NB4 (cell line): ENCODE measurements around the gene ZIC5.
"Not testable (repeated sequence)": the region's sequence is repeated elsewhere in the genome, so short reads cannot be mapped to it uniquely, and the experiment has no call there.

Experiments used
- DNase-seq: peaks from one replicate; pipeline ENCODE4 v3.0.0; 2010; ENCODE audit warnings: low read depth
- H3K4me3 ChIP-seq: one replicate; pipeline ENCODE4 v1.5.1; 2011; ENCODE audit warnings: mild to moderate bottlenecking, low read depth, low read length, moderate library complexity
- MYC ChIP-seq: IDR thresholded peaks from 2 replicates; pipeline ENCODE4 v1.6.1; 2011; ENCODE audit warnings: low read depth, low read length
- POLR2A ChIP-seq: IDR thresholded peaks from 2 replicates; pipeline ENCODE4 v1.6.1; 2011; ENCODE audit warnings: mild to moderate bottlenecking; ENCODE audit not compliant: insufficient read length; ENCODE audit errors: extremely low read depth
- TF ChIP-seq, protein P1 (sequence below): IDR thresholded peaks from 2 replicates; pipeline ENCODE4 v1.6.1; 2011; ENCODE audit warnings: low read depth, low read length
- TF ChIP-seq, protein P2 (sequence below): IDR thresholded peaks from one replicate; pipeline ENCODE4 v1.5.1; 2012; ENCODE audit warnings: low read depth, low read length

The ZIC5 gene

DNA sequence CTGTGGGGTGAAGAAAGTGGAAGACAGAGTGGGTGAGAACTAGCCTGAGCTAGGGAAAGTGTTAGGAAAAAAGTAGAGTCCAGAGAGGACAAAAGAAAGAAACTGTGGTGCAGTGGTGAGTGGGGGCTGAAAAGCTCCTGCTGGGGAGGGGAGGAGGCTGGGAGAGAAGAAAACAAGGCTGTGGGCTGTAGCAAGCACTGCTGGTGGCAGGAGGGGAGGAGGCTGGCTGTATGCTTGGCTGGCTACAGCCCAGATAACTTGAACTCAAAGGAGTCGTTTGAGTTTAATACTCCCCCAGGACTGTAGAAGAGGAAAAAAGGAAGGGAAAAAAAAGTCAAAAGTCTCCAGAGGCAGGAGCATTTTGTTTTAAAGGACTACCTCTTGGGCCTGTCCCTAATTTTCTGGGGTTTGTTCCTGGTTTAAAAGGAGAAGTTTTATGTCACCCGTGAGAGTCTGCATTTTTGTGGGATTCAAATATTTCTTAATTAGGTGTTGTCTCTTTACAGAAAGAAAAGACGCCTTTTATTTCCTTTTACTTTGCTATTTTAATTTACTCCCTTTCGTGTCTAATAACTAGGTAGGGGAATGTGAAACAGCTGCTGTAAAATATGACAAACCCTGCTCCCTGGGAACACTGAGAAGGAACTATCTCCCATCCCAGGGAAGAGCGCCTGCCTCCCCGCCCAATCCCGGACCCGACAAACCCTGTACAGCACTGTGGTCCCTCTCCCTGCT lies 21.7 kb downstream of the ZIC5 start:
- TF ChIP-seq, protein P1, sequence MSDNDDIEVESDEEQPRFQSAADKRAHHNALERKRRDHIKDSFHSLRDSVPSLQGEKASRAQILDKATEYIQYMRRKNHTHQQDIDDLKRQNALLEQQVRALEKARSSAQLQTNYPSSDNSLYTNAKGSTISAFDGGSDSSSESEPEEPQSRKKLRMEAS = no peak
- TF ChIP-seq, protein P2, sequence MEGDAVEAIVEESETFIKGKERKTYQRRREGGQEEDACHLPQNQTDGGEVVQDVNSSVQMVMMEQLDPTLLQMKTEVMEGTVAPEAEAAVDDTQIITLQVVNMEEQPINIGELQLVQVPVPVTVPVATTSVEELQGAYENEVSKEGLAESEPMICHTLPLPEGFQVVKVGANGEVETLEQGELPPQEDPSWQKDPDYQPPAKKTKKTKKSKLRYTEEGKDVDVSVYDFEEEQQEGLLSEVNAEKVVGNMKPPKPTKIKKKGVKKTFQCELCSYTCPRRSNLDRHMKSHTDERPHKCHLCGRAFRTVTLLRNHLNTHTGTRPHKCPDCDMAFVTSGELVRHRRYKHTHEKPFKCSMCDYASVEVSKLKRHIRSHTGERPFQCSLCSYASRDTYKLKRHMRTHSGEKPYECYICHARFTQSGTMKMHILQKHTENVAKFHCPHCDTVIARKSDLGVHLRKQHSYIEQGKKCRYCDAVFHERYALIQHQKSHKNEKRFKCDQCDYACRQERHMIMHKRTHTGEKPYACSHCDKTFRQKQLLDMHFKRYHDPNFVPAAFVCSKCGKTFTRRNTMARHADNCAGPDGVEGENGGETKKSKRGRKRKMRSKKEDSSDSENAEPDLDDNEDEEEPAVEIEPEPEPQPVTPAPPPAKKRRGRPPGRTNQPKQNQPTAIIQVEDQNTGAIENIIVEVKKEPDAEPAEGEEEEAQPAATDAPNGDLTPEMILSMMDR = no peak
- peak; percentile 27 for DNase-seq
- no peak overlapping the region for H3K4me3 ChIP-seq

DNA sequence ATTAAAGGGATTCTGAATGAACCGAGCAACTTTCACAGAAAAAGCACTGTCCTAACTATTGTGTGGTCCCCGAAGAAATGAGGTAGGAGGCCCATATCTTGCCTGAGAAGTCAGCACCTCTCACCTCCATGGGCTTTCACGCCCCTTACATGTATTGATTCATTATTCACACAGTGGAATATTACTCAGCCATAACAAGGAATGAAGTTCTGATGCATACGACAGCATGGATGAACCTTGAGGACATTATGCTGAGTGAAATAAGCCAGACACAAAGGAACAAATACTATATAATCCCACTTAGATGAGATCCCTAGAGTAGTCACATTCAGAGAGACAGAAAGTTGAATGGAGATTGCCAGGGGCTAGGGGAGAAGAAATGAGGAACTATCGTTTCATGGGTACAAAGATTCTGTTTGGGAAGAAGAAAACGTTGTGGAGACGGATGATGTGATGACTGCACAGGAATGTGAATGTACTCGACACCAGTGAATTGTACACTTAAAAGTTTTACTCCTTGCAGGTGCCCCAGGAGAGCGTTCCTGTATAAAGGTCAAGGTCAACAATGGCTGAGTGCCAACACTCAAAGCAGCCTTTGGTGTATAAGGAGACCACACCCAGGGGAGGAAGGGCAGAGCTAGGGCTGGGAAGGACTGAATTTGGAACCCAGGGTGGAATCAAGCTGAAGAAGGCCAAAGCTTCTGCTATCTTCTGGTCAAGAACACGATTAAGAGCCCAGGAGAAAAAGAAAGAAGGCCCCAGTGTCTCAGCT lies 22.5 kb downstream of the ZIC5 start:
- DNase-seq = no peak
- TF ChIP-seq POLR2A = no peak
- TF ChIP-seq, protein P1 = no peak
- TF ChIP-seq MYC = no peak
- TF ChIP-seq, protein P2 = no peak
- H3K4me3 ChIP-seq = no peak overlapping the region

DNA sequence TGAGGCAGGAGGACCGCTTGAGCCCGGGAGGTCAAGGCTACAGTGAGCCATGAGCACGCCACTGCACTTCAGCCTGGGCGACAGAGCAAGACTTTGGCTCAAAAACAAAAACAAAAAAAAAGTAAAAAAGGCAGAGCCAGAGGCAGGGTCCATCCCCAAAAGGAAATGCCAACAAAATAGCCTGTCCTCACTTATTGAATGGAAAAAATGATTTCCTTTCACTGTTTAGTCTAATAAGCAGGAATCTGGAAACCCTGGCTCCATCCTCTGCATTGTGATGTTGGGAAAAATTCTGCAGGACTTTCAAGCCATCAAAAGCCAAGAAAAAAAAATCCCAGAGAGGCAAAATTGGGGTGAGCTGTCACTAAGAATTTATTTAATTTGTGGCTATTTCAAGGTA lies 23.2 kb downstream of the ZIC5 start:
- no peak overlapping the region for H3K4me3 ChIP-seq
- no peak for TF ChIP-seq MYC
- TF ChIP-seq, protein P1 = no peak
- TF ChIP-seq, protein P2 = no peak
- no peak for TF ChIP-seq POLR2A
- DNase-seq = no peak

DNA sequence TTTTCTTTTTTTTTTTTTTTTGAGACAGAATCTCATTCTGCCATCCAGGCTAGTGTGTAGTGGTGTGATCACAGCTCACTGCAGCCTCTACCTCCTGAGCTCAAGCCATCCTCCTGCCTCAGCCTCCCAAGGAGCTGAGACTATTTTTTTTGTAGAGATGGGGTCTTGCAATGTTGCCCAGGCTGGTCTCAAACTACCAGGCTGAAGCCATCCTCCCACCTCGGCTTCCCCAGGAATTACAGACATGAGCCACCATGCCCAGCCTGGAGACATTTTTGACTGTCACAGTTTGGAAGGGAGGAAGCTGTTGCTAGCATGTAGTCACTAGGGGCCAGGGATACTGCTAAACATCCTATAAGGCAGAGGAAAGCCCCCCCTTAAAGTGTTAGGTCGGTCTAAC lies 23.9 kb downstream of the ZIC5 start:
- TF ChIP-seq, protein P2 = no peak
- TF ChIP-seq POLR2A = no peak
- TF ChIP-seq, protein P1 = no peak
- no peak for TF ChIP-seq MYC
- no peak overlapping the region for H3K4me3 ChIP-seq
- no peak for DNase-seq

DNA sequence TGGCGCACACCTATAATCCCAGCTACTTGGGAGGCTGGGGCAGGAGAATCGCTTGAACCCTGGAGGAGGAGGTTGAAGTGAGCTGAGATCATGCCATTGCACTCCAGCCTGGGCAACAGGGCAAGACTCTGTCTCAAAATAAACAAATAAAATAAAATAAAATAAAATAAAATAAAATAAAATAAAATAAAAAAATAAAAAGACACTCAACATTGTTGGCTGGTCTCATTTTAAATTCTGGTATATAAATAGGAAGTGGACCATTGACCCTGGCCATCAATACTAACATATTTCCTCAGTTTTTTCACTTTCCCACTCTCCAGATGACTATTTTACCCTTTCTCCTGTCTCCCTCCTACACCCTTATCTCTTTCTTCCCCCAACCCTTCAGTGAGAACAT lies 26.1 kb downstream of the ZIC5 start:
- not testable (repeated sequence) for DNase-seq, H3K4me3 ChIP-seq

DNA sequence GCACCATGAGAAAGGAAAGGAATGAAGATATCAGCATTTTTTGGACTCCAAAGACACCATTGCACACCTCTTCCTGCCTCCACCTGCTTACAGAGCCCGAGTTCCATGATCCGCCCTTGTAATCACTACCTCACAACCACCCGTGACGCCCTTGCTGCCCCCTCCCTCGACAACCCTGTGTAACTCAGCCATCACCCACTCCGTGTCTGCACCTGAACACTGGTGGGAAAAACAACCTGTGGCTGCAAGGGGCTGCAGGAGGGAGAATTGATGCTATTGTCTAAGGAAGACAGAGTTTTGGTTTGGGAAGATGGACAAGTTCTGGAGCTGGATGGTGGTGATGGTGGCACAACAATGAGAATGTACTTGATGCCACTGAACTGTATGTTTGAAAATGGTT lies 27.0 kb downstream of the ZIC5 start:
- H3K4me3 ChIP-seq = no peak overlapping the region
- TF ChIP-seq MYC (no peak), POLR2A (no peak)
- TF ChIP-seq, protein P2 = no peak
- TF ChIP-seq, protein P1 = no peak
- DNase-seq = no peak
